HG03432 (cell line): Measurements from ENCODE around the gene ZBTB17.

Experiments used
- ATAC-seq: cut with Tn5 transposase; IDR thresholded peaks from one replicate; pipeline ENCODE4 v1.9.1; 2021; ENCODE audit warnings: mild to moderate bottlenecking, moderate library complexity; ENCODE audit not compliant: unreplicated experiment

Gene ZBTB17

DNA sequence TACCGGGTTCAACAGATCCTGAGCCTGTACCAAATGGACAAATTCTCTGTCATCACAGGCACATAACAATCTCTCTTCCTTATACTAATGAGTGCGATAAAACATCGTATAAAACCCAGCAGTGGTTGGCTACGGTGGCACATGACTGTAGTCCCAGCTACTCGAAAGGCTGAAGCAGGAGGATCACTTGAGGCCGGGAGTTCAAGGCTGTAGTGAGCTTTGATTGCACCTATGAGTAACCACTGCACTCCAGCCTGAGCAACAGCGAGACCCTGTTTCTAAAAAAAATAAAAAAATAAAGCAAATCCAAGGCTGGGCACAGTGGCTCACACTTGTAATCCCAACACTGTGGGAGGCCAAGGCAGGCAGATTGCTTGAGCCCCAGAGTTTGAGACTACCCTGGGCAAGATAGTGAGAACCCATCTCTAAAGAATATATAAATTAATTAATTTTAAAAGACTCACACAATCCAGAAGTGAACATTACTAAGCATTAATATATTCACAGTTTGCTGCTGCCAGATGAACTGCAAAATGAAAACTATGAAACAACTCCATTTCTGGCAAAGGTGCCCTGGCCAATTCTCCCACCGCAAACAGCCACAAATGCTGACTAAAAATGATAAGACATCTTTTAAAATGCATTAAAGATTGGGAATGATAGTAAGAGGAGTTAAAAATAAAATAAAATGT, 13.1 kb downstream of the ZBTB17 start:
- ATAC-seq = no peak

DNA sequence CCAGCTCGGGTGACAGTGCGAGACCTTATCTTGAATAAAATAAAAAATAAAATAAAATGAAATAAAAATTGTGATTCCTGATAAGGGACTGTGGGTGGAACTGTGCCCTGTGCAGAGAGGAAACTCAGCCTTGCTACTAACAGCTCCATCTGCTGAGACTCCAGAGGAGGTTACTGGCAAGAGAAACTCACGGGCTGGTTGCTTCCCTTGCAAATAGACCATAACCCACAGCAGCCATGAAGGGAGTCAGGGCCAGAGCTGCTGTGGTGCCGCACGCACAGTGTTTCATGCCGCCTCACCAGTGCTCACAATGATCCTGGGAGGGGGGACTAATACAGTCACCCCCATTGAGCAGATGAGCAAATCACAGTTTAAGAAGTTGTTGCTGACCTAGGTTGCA, 13.7 kb downstream of the ZBTB17 start:
- ATAC-seq = no peak

DNA sequence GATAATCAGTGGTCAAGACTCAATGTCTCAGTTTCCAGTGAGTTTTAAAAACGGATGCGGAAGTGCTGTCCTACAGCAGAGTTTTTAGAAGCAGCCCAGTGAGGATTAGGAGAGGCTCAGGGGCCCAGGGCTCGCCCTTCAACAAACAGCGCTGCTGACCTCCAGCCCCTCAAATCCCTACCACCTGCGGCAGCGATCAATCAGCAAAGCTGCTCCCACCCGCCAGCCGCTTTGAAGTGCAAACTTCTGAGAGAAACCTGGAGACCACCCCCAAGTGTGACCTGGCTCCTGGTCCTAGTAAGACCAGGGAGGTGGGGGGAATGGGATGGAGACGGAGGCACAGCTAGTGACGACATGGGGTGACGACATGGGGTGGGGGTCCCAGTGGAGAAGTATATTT, 14.4 kb downstream of the ZBTB17 start:
- no peak for ATAC-seq

DNA sequence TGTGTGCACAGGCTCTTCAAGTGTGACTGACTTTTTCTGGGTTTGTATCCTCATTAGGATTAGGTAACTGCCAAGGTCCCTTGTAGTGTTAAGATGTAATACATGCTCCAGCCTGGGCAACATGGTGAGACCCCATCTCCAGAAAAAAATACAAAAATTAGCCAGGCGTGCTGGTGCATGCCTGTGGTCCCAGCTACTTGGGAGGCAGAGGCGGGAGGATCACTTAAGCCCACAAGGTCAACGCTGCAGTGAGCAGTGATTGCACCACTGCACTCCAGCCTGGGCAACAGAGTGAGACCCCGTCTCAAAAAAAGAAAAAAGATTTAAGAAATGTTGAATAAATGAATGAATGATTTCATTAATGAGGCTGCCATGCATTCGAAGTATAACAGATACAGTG, 15.1 kb downstream of the ZBTB17 start:
- no peak for ATAC-seq

DNA sequence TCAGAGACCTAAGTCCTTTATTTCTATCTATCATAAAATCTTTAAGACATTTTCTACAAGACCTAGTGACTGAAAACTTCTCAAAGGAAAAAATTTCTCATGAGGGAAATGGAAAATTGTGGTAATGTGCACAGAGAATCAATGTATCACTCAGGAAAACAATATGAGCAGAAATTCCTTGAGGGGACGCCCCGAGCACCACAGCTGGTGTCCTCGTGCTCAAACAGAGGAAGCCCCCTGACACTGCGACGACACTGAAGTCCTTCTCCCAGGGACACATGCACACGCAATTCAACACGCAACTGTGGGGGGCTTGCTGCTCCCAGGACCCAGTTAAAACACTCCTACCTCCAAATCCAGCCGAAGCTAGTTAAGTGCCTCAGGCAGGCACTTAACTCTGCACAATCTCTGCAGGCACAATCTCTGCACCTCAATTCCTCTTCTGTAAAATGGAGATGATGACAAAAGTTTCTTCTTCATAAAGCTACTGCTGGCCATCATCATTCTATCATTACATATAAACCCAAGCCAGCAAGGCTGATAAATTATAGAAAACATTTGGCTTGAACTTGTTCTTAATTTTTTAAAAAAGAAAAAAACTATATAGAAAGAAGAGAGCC, 16.0 kb downstream of the ZBTB17 start:
- no peak for ATAC-seq

DNA sequence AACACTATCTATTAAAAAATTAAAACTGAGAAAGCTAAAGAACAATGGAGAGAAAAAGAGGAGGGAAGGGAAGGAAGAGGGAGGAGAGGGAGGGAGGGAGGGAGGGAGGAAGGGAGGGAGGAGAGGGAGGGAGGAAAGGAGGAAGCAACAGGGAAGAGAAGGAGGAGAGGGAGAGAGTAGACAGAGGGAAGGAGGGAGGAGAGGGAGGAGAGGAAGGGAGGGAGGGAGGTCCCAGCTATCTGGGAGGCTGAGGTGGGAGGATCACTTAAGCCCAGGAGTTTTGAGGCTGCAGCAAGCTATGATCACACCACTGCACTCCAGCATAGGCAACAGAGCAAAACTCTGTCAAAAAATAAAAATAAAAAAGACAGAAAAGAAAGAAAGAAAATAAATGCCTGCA, 16.5 kb downstream of the ZBTB17 start:
- no peak for ATAC-seq

DNA sequence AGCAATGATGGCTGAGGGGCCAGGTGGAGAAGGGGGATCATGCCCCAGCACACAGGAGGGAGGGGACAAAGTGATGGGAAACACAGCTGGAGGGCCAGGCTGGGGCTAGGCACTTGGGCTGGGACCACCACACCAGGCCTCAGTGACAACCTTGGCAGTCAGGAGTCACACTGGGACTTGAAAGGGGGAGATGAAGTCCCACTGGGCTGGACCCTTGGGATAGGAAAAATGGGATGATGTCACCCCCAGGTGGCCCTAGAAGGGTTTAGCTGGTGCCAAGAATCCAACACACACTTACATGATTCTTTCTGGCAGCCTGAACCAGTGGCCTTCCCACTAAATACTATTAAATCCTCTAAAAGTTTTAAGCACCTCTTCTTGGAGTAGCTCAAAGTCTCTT, 17.1 kb downstream of the ZBTB17 start:
- no peak for ATAC-seq

DNA sequence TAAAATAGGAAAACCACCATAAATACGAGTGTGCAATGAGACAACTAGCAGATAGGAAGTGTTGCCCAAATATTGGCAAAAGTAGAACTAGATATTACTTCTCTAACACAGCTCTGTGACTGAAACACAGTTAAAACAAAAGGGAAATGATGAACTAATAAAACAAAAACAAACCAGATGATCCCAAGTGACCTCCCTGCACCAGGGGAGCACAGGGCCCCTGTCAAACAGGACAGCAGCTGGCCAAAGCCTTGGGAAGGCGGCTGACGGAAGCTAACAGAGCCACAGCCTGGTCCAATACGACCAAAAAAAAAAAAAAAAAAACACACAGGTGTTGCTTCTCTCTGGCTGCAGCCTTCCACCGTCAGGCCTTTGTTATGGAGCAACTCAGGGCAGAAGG, 17.8 kb downstream of the ZBTB17 start:
- no peak for ATAC-seq

DNA sequence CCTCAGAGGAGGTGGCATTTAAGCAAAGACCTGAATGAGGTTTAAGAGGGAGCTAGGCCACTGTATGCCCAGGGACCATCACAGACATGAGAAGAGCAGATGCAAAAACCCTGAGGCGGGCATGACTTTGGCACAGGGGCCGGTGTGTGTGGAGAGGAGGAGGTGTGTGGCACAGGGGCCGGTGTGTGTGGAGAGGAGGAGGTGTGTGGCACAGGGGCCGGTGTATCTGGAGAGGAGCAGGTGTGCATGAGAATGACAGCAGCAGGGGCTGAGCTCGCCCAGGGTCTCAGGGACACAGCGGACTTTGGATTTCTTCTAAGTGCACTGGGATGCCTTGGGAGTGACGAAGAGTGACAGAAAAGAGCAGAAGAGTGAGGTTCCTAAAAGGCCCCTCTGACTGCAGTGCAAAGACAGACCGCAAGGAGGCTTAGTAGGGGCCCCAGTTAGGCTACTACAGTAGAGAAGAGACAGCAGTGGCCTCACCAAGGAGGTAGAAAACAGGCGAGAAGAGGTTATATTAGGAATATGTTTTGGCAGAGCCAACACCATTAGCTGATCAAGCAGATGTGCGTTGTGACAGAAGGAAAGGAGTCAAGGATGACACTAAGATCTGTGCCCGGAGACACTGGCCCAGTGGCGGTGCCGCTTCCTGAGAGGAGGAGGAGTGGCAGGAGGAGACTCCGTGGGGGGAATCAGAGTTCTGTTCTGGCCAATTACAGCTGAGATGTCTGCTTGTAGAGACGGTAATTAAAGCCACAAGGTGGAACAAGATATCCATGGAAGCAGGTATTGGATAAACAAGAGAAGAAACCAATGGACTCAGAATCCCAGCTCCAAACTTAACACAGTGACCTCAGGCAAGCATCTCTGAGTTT, 18.4 kb downstream of the ZBTB17 start:
- no peak for ATAC-seq

DNA sequence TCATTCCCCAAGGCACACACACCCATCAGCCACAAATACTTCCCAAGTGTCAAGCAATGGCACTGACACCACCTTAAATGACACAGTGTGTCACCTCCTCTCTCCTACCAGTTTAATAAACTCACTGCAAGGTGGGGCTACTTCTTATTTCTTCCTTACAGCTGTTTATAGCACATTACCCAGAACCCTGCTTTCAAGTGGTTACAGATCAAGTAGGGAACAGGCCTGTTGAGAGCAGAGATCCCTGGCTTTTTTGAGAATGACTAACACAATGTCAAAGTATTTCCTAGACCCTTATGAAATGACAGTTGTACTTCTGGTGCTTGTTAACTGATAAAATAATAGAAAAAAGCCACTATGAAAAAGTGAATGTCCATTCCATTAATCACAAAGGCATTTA, 19.8 kb downstream of the ZBTB17 start:
- no peak for ATAC-seq

DNA sequence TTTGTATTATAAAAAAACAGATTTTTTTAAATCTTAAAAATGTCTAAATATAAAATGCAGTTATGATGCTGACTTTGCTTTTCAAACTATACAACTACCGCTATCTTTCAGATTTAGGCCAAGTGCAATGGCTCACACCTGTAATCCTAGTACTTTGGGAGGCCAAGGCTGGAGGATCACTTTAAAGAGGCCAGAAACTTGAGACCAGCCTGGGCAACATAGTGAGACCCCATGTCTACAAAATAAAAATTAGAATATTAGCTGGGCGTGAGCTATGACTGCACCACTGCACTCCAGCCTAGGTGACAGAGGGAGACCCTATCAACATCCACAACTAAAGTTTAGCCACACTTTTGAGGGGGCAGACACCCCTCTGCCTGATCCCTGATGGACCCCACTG, 20.3 kb downstream of the ZBTB17 start:
- ATAC-seq = no peak

DNA sequence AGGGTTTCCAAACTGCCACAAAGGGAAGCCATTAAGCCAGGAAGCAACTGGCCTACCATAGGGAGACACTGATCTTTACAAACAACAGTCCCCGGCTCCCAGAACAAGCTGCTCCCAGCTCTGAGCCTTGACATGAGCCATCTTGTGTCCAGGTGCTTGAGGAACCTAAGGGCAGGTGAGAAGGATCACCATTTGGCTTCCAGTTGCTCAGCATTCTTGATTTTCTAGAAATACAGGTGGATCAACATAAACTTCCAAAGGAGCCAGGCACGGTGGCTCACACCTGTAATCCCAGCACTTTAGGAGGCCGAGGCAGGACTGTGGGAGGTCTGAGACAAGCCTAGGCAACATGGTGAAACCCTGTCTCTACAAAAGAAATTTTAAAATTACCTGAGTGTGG, 21.6 kb downstream of the ZBTB17 start:
- ATAC-seq = no peak

DNA sequence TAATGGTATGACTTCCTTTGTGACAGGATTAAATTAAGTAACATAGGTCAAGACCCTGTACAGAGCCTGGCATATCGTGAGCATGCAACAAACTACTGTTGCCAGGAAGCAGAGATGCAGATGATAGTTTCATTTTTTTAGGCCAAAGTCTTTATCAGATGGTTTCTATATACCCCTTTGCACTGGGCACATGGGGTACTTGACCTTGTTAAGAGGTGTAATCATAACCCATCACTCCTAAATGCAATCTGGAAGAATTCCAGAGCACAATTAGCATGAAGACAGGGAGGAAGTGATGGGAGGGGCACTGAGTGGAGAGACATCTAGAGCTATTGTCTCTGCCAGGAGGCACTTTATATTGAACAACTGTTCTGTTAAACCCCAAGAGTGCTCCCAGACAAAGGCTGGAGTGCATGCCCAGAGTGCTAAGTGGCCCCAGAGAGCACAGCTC, 22.1 kb downstream of the ZBTB17 start:
- no peak for ATAC-seq

DNA sequence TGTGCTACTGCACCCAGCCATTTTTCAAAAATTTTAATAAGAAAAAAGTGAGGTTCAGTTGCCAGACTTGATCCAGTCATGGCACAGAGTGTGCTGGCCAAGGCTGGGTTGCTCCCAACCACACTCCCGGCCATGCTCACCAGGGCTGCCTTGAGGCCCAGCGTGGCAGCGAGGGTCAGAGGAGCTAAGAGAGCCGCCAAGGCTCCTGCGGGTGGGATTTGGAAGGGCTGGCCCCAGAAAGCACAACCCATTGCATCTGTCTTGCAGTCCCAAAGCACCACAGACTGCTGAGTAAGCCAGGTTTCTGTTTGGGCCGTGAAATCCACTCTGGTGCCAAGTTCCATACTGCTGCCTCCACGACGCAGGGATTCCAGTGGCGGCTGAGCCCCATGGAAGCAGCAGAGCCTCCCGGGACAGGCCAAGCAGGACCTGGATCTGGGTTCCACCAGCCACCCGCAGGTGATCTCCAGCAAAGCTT, 22.6 kb downstream of the ZBTB17 start:
- no peak for ATAC-seq

DNA sequence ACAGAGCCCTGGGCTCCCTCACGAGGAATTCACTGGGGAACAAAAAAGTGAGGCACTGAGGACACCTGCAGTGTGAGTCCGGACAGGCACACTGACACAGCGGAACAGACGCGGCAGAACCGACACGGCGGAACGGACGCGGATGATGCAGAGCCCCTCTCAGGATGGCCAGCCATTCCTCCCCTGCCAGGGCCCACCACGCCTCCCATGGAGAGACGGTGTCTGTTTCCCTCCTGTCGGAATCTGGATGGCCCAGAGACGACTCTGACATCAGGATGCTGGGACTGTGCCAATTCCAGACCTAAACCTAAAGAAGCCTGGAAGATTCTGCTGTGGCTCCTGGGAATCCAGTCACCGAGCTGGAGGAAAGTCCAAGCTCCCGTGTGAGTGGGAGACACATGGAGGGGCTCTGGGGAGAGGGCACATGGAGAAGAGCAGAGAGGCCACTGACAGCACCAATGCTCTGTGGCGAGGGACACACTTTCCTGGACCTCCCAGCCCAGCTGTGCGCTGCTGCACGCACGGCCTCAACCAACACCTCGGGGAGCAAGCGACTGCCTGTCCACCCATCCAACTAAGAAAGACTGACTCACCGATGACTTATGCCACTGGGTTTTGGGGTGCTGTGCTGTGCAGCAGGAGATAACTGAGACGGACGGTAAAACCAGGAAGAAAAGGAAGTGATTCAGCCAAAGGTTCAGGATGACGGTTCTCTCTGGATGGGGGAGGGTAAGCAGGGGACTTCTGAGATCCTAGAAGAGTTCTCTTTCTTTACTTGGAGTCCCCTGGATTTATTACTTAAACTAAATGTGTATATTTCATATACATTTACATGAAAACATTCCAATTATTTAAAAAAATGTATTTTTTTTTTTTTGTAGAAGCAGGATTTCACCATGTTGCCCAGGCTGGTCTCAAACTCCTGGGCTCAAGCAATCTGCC, 23.3 kb downstream of the ZBTB17 start:
- ATAC-seq = no peak

DNA sequence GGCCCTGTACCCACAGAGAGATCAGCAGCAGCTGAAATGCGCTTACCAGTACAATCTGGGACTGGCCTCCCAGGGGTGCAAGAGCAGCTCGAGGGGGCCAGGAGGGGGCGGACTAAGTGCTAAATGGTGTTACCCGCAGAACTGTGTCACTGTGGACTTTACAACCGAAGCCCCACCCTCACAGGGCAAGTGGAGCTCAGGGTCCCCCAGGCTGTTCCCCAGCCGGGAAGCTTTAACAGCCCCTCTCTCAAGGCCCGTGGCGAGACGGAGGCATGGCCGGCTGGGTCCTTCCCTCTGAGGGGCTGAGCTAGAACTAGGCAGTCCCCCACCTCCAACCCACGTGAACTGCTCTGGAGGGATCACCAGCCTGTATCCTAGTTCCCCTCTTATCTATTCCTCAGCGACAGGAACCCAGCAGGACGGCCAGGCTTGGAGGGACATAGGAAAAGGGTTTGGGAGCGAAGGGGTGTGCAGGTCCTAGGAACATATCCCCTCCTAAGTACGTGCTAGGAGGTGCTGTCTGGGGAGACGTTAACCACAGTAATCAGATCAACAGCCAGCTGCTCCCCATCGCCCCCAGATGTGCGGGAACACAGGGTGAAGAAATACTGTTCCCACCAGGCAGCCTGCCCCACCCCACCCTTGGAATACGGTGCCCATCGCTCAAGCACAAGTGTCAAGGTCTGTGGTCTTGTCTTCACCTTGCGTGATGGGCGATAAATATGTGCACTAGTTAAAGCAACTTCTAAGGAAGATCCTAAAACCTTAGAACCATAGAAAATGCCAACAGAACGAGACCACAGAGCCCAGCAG, 24.4 kb downstream of the ZBTB17 start:
- no peak for ATAC-seq

DNA sequence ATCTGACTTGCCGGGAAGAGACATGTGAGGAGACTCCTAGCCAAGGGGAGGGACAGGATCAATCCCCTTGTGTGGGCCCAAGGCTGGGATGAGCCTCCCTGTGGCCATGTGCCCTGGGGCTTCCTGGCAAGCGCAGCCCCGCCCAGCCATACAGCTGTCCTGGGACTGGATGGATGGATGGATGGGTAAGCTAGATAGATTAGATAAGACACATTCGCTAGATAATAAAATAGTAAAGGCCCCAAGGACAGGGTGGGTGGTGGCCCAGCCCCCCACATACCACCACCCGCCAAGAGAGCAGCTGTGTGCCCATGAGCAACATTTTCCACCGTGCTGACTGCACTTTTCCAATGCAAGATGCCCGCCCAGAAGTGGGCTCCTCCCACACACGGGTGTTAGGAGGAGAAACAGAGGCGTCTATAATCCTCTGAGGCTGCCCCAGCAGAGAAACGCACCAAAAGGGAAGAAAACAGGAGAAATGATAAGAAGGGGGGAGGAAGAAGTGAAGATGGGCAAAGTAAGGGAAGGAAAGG, 25.1 kb downstream of the ZBTB17 start:
- ATAC-seq = no peak

DNA sequence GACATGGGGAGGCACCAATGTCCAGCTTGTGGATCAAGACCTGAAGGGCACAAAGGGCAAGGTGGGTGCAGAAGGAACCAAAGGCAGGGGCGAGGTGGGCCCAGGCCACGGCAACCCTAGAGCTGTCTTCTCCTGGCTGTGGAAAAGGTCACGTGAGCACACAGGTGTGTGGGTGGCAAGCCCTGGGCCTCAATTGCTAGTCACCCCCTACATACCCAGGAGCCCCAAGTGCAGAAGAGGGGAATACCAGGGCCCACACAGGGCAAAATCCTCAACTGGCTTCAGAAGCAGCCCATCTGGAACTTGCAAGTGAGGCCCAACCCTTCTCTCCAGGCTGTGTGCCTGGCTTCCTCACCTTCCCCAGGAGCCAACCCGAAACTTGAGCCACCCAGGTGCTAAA, 25.6 kb downstream of the ZBTB17 start:
- no peak for ATAC-seq

DNA sequence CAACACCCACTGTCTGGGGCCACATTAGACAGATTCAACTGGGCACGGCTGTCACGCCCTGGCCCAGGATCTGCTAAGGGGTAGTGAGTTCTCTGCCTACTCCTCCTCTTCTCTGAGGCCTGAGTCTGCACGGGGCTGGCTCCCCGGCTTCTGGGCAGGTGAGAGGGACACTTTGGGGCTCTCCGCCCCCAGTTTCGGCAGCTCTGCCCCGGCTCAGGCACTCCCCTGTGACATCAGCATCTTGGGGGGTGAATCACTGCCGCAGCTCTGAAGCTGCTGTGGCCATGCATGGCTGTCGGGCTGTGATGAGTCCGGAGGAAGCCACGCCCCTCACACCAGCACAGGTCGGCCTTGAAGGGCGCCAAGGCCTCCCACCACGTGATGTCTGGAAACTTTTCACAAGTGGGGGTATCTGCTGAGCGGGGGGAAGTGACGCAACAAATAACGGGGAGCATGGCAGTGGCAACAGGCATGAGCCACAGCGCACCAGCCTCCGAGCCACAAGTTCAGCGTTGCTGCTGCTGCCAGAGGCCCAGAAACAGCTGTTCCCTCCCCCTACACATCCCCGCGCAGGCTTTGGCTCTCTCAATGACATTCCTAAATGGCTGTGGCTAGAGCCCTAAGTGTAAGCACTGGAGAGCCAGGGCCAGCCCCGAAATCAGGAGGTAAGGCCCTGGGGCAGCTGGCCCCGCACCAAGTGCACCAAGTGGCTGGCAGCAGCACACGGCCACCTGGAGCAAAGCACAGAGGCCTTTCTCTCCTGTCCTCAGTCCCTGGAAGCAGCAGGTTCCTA, 26.3 kb downstream of the ZBTB17 start:
- ATAC-seq = peak; percentile 76
